Testis (tissue), 3 donors: ENCODE data around the gene PAPPA2. TPM values are rescaled to one million over a fixed set of nuclear protein-coding genes. Genes with fewer than 3 reads are reported as not detected.

Experiments used
- DNase-seq: peaks from one replicate; pipeline ENCODE4 v3.0.0-alpha.2; 2019
- H3K27ac ChIP-seq, 2 donors: fragments of 200-600 bp; sonication (generic); one replicate each; pipeline ENCODE4 v1.5.1; 2019
- H3K27me3 ChIP-seq: fragments of 200-600 bp; sonication (generic); one replicate; pipeline ENCODE4 v1.5.1; 2019
- H3K36me3 ChIP-seq: fragments of 200-600 bp; sonication (generic); one replicate; pipeline ENCODE4 v1.5.1; 2017; ENCODE audit warnings: low read depth; ENCODE audit errors: missing control alignments
- H3K4me1 ChIP-seq: fragments of 200-600 bp; sonication (generic); one replicate; pipeline ENCODE4 v1.5.1; 2019
- H3K4me3 ChIP-seq, 2 donors: fragments of 200-600 bp; sonication (generic); one replicate each; pipeline ENCODE4 v1.5.1; 2017 to 2019
- H3K9me3 ChIP-seq: fragments of 200-600 bp; sonication (generic); one replicate; pipeline ENCODE4 v1.5.1; 2017
- POLR2A ChIP-seq: fragments of 450-650 bp; IDR thresholded peaks from one replicate; pipeline ENCODE4 v1.6.1; 2017; ENCODE audit warnings: antibody characterized with exemption, mild to moderate bottlenecking, moderate library complexity
- WGBS, 2 donors: methylation state at CpG; one replicate each; pipeline ENCODE4 v1.1.5; 2018; 5-methylcytosine and 5-hydroxymethylcytosine counted together
- intact Hi-C: fragments of 100-400 bp; cut with DNase I; formaldehyde crosslinking; loops from one replicate; pipeline ENCODE4 v1.15.1; 2023; ENCODE audit warnings: low total_unique reads
- polyA plus RNA-seq: library from polyadenylated mRNA; stranded (reverse); fragments of 350-450 nt; fragmentation: Illumina TruSeq; extraction: RNeasy Lipid Tissue Mini Kit (QIAGEN cat#74804); gene quantifications from one replicate; pipeline ENCODE4 v1.2.3, GENCODE V29; 2014; ENCODE audit warnings: low read depth, low replicate concordance; ENCODE audit not compliant: insufficient read depth
- total RNA-seq, 2 donors: library from RNA; depleted of rRNA; stranded (reverse); fragments of >200 nt; gene quantifications; one replicate each; pipeline ENCODE4 v1.2.3, GENCODE V29; 2016
- TF ChIP-seq, protein P1 (sequence below), 3 experiments: fragments of 450-650 bp in 2 of 3; fragments of 200-600 bp in 1 of 3; sonication (generic) in 1 of 3; IDR thresholded peaks; one replicate each; pipeline ENCODE4 v1.5.1; 2016 to 2019; ENCODE audit warnings: antibody characterized with exemption in 3 of 3, mild to moderate bottlenecking in 2 of 3, moderate library complexity in 1 of 3

PAPPA2 gene
- total and polyA plus RNA-seq, 3 donors from 2014 or later = 0.80 to 2.2 (median 2.2) TPM

DNA sequence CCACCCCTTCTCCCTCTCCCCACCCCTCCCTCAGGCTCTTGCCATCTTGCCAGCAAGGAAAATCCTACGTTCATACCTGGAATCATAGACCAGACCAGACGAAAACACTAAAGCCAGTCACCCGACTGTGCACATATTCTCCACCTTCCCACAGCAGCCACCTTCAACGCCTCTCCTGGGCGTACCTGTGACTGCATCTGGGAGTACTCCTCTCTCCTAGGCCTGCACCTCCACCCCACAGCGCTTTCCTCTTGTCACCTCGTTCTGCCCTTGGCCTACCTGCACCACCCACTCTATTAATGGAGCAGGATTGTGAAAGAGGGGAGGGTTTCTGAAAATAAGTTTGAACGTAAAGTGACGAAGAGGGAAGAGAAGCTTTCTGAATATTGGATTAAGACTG lies 17.8 kb downstream of the PAPPA2 start:
- Histone ChIP-seq H3K9me3 (no peaks in the 10 kb centered on the region), H3K27me3 (no peaks in the 10 kb centered on the region), H3K4me3 (no peak overlapping the region), H3K4me1 (no peaks in the 10 kb centered on the region), H3K27ac (no peak overlapping the region), H3K36me3 (no peaks in the 10 kb centered on the region)
- TF ChIP-seq, protein P1, sequence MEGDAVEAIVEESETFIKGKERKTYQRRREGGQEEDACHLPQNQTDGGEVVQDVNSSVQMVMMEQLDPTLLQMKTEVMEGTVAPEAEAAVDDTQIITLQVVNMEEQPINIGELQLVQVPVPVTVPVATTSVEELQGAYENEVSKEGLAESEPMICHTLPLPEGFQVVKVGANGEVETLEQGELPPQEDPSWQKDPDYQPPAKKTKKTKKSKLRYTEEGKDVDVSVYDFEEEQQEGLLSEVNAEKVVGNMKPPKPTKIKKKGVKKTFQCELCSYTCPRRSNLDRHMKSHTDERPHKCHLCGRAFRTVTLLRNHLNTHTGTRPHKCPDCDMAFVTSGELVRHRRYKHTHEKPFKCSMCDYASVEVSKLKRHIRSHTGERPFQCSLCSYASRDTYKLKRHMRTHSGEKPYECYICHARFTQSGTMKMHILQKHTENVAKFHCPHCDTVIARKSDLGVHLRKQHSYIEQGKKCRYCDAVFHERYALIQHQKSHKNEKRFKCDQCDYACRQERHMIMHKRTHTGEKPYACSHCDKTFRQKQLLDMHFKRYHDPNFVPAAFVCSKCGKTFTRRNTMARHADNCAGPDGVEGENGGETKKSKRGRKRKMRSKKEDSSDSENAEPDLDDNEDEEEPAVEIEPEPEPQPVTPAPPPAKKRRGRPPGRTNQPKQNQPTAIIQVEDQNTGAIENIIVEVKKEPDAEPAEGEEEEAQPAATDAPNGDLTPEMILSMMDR (IDR thresholded peaks at IDR 0.05) = no peak
- TF ChIP-seq POLR2A = no peak
- intact Hi-C loops = no loop called here
- DNase-seq = no peak
- WGBS, 2 donors = 72 to 82% methylated on average over 9 of the region's 9 CpGs

- whole genome bisulfite sequencing, 2 donors = 67 to 71% methylated on average over 1 of the region's 1 CpG
- intact Hi-C loops = no loop called here
- Histone ChIP-seq H3K27ac (no peak overlapping the region), H3K4me1 (no peaks in the 10 kb centered on the region), H3K4me3 (no peak overlapping the region), H3K36me3 (no peaks in the 10 kb centered on the region), H3K27me3 (no peaks in the 10 kb centered on the region), H3K9me3 (no peaks in the 10 kb centered on the region)
- TF ChIP-seq, protein P1 (IDR thresholded peaks at IDR 0.05) = no peak
- no peak for TF ChIP-seq POLR2A
- no peak for DNase-seq
Observed at GRCh38 chr1:176485083-176485482, 22.1 kb downstream of the PAPPA2 start.

DNA sequence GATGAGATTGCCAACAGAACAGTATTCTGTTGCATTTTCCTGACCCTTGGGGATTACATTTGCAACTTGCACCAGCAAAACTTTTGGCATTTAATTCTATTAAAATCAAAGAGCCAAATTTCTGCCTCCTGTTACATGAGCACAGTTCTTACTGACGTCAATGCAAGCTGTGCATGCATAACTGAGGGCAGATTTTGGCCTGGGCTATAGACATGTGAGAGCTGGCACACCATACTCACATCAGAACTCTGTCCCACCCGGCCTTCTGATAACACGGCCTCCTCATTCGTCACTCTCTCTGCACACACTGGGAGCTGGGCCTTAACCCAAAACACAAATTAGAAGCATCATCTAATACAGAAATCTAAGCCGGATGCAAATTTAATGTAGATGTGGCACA lies 31.5 kb downstream of the PAPPA2 start:
- Histone ChIP-seq H3K36me3 (no peaks in the 10 kb centered on the region), H3K27me3 (no peaks in the 10 kb centered on the region), H3K4me3 (no peak overlapping the region), H3K9me3 (no peaks in the 10 kb centered on the region), H3K27ac (no peak overlapping the region), H3K4me1 (peaks cover 6% of the 10 kb centered on the region)
- DNase-seq = peak; percentile 17
- TF ChIP-seq, protein P1 (IDR thresholded peaks at IDR 0.05) = no peak
- TF ChIP-seq POLR2A = no peak
- WGBS, 2 donors = 61% methylated on average over 5 of the region's 5 CpGs
- intact Hi-C loops = no loop called here

DNA sequence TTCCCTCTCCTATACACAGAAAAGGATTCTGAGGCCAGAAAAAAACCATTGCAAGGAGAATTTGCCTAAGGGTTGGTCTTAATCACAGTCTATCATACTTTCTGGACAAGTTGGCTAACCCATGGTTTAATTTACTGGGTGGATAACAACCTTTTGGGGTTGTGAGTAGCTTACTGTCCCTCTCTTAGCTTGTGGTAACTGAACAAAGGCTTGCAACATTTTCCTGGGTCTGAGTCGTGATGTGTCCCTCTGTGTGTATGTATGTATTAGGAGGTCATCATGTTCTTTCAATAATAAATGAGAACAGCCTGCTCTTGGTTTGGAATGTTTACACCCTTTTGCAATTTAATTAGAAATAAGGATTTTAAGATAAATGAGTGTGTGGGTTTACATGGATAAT lies 36.7 kb downstream of the PAPPA2 start:
- TF ChIP-seq POLR2A = no peak
- TF ChIP-seq, protein P1 (IDR thresholded peaks at IDR 0.05) = no peak
- intact Hi-C loops = no loop called here
- no peaks in the 10 kb centered on the region for H3K27me3 ChIP-seq
- peaks cover 3% of the 10 kb centered on the region for H3K4me1 ChIP-seq
- H3K9me3 ChIP-seq = no peaks in the 10 kb centered on the region
- DNase-seq = no peak
- whole genome bisulfite sequencing, 2 donors = 35 to 36% methylated on average over 1 of the region's 1 CpG
- H3K4me3 ChIP-seq = no peak overlapping the region
- no peak overlapping the region for H3K27ac ChIP-seq
- H3K36me3 ChIP-seq = no peaks in the 10 kb centered on the region

- intact Hi-C loops = no loop called here
- H3K9me3 ChIP-seq = no peaks in the 10 kb centered on the region
- WGBS, 2 donors = 53 to 55% methylated on average over 2 of the region's 2 CpGs
- no peaks in the 10 kb centered on the region for H3K27me3 ChIP-seq
- no peak overlapping the region for H3K27ac ChIP-seq
- TF ChIP-seq, protein P1 (IDR thresholded peaks at IDR 0.05) = no peak
- no peak for TF ChIP-seq POLR2A
- H3K4me3 ChIP-seq = no peak overlapping the region
- no peaks in the 10 kb centered on the region for H3K36me3 ChIP-seq
- DNase-seq = no peak
- peaks cover 3% of the 10 kb centered on the region for H3K4me1 ChIP-seq
Observed at GRCh38 chr1:176501599-176501998, 38.6 kb downstream of the PAPPA2 start.
